Endothelial cell of umbilical vein (primary cell): ENCODE results near the gene TMEM145. TPM values are rescaled to one million over a fixed set of nuclear protein-coding genes. Genes with fewer than 3 reads are reported as not detected.

ENCODE experiments used
- BruUV-seq: library from RNA; stranded (reverse); fragments of 400-500 nt; replicated peaks from 2 replicates; lab custom pipeline; 2021; lab: Mats Ljungman, UMichigan
- CTCF ChIA-PET: fragments of 300-600, 350-600 bp; sonication (Branson Sonifier 250); formaldehyde crosslinking; loops from one replicate; lab custom pipeline; 2021; ENCODE audit warnings: antibody characterized with exemption, inconsistent platforms; lab: Charles Lee
- POLR2A ChIA-PET: fragments of 300-600, 350-600 bp; sonication (Branson Sonifier 250); formaldehyde crosslinking; loops from one replicate; lab custom pipeline; 2021; ENCODE audit warnings: antibody characterized with exemption, inconsistent platforms; lab: Charles Lee
- DNase-seq: peaks from one replicate; pipeline ENCODE4 v3.0.0-alpha.2; 2011; ENCODE audit warnings: low read depth, low spot score
- FAIRE-seq: peaks from 2 replicates; lab custom pipeline; 2011; peaks lifted over from hg19 to GRCh38; lab: Jason Lieb, UNC
- H2AFZ ChIP-seq: 2 replicates; pipeline ENCODE4 v1.6.0; 2012; ENCODE audit warnings: low read depth, low read length, control low read depth, inconsistent platforms
- H3K27ac ChIP-seq: 2 replicates; pipeline ENCODE4 v1.5.1; 2011; ENCODE audit warnings: low read depth, mild to moderate bottlenecking, control low read depth, low read length, moderate library complexity; ENCODE audit not compliant: insufficient read depth
- H3K27me3 ChIP-seq, 2 experiments: 2 replicates each; pipeline versions ENCODE4 v1.6.0 to v1.6.1; 2011; ENCODE audit warnings: low read length in 2 of 2, mixed read lengths in 1 of 2; ENCODE audit not compliant: control insufficient read depth in 2 of 2, insufficient read depth in 2 of 2
- H3K36me3 ChIP-seq, 2 experiments: 2 replicates in 1 of 2; 3 replicates in 1 of 2; pipeline ENCODE4 v1.5.1; 2011; ENCODE audit warnings: low read length in 2 of 2, mild to moderate bottlenecking in 1 of 2, moderate library complexity in 1 of 2; ENCODE audit not compliant: control insufficient read depth in 2 of 2, insufficient read depth in 2 of 2; ENCODE audit errors: extremely low read depth in 1 of 2
- H3K4me1 ChIP-seq: 3 replicates; pipeline ENCODE4 v1.5.1; 2011; ENCODE audit warnings: mild to moderate bottlenecking, low read length; ENCODE audit not compliant: control insufficient read depth, insufficient read depth; ENCODE audit errors: extremely low read depth
- H3K4me2 ChIP-seq: 2 replicates; pipeline ENCODE4 v1.6.1; 2011; ENCODE audit warnings: low read length, control low read depth, mixed read lengths; ENCODE audit not compliant: insufficient read depth
- H3K4me3 ChIP-seq, 3 experiments: fragments of 200-600 bp in 1 of 3; sonication (generic), shearing (Covaris generic) in 1 of 3; replicated peaks in 1 of 3; 2 replicates each; pipeline ENCODE4 v1.5.1; 2011 to 2016; ENCODE audit warnings: control low read depth in 3 of 3, low read length in 3 of 3, mild to moderate bottlenecking in 2 of 3, inconsistent platforms in 1 of 3, low read depth in 1 of 3, moderate library complexity in 1 of 3; ENCODE audit not compliant: insufficient read depth in 1 of 3
- H3K79me2 ChIP-seq: 2 replicates; pipeline ENCODE4 v1.6.0; 2012; ENCODE audit warnings: low read length, inconsistent platforms; ENCODE audit not compliant: control insufficient read depth, insufficient read depth
- H3K9ac ChIP-seq: replicated peaks from 2 replicates; pipeline ENCODE3; 2011; ENCODE audit warnings: low read length, control low read depth; ENCODE audit not compliant: insufficient read depth; ENCODE audit errors: extremely low read depth
- H3K9me1 ChIP-seq: replicated peaks from 3 replicates; pipeline ENCODE4 v1.6.0; 2011; ENCODE audit warnings: mild to moderate bottlenecking, low read length; ENCODE audit not compliant: control insufficient read depth, insufficient read depth; ENCODE audit errors: extremely low read depth
- H3K9me3 ChIP-seq: replicated peaks from 2 replicates; pipeline ENCODE4 v1.5.1; 2012; ENCODE audit warnings: low read length, inconsistent platforms; ENCODE audit not compliant: control insufficient read depth, insufficient read depth
- H4K20me1 ChIP-seq: replicated peaks from 2 replicates; pipeline ENCODE3; 2011; ENCODE audit warnings: mild to moderate bottlenecking, low read length; ENCODE audit not compliant: control insufficient read depth, insufficient read depth; ENCODE audit errors: extremely low read depth
- CTCF ChIP-seq, 2 donors: IDR thresholded peaks; 1 replicate in 1 of 2; 2 replicates in 1 of 2; pipeline ENCODE4 v1.5.1; 2011; ENCODE audit warnings: low read length in 2 of 2, mild to moderate bottlenecking in 2 of 2, moderate library complexity in 2 of 2, control low read depth in 1 of 2, inconsistent platforms in 1 of 2, low read depth in 1 of 2; ENCODE audit not compliant: insufficient read depth in 1 of 2; ENCODE audit errors: extremely low read depth in 1 of 2
- EZH2 ChIP-seq: IDR thresholded peaks from 2 replicates; pipeline ENCODE4 v1.6.1; 2012; ENCODE audit warnings: borderline replicate concordance, low read depth, mild to moderate bottlenecking, moderate library complexity, low read length, inconsistent platforms; ENCODE audit not compliant: severe bottlenecking
- FOS ChIP-seq: IDR thresholded peaks from 2 replicates; pipeline ENCODE4 v1.6.1; 2011; ENCODE audit warnings: mild to moderate bottlenecking, low read length, moderate library complexity, borderline replicate concordance; ENCODE audit not compliant: insufficient read depth
- GATA2 ChIP-seq: IDR thresholded peaks from 2 replicates; pipeline ENCODE4 v1.7.0; 2011; ENCODE audit warnings: low read depth, mild to moderate bottlenecking, moderate library complexity, mixed read lengths, low read length; ENCODE audit not compliant: insufficient read length, insufficient read depth
- JUN ChIP-seq: IDR thresholded peaks from 2 replicates; pipeline ENCODE4 v1.6.1; 2011; ENCODE audit warnings: borderline replicate concordance, low read depth; ENCODE audit not compliant: insufficient read length, insufficient read depth
- MAX ChIP-seq: IDR thresholded peaks from 2 replicates; pipeline ENCODE4 v1.6.1; 2011; ENCODE audit not compliant: insufficient read depth, insufficient read length
- MYC ChIP-seq: IDR thresholded peaks from one replicate; pipeline ENCODE4 v1.6.1; 2011; ENCODE audit warnings: mild to moderate bottlenecking, low read depth, low read length
- POLR2A ChIP-seq: IDR thresholded peaks from 2 replicates; pipeline ENCODE4 v1.6.1; 2012; ENCODE audit warnings: low read depth, mild to moderate bottlenecking, control low read depth, low read length
- POLR2AphosphoS5 ChIP-seq: IDR thresholded peaks from 2 replicates; pipeline ENCODE4 v1.6.1; 2012; ENCODE audit warnings: low read depth, mild to moderate bottlenecking, control low read depth, low read length, moderate library complexity; ENCODE audit not compliant: insufficient read depth
- dilution Hi-C: fragments of 300-500 bp; cut with MboI; formaldehyde crosslinking; loops from one replicate; pipeline ENCODE4 v1.15.0; 2019; ENCODE audit warnings: low sequenced_read_pairs; ENCODE audit not compliant: extremely low pct_ligation_motif_present
- intact Hi-C: fragments of 100-400 bp; cut with micrococcal nuclease; formaldehyde crosslinking; loops from one replicate; pipeline ENCODE4 v1.10.0; 2022
- polyA plus RNA-seq, 4 experiments: library from polyadenylated mRNA; depleted of rRNA in 3 of 4; stranded (reverse) in 3 of 4; unstranded in 1 of 4; fragments of >200 nt; gene quantifications; 2 replicates each; pipeline versions ENCODE4 v1.2.1 to v1.2.3, GENCODE V29; 2011 to 2012; ENCODE audit warnings: missing spikeins in 1 of 4
- total RNA-seq: library from RNA; stranded (reverse); gene quantifications from 2 replicates; pipeline ENCODE4 v1.2.3, GENCODE V29; 2021

TMEM145 gene
- total and polyA plus RNA-seq, 2 donors (not counting 3 experiments of a cell fraction or from before 2014, with no cell fraction given), result not detected

- H3K27me3 ChIP-seq, result no peaks in the 10 kb centered on the region
- TF ChIP-seq POLR2AphosphoS5 (no peak), MYC (no peak), FOS (no peak), CTCF (IDR thresholded peaks at IDR 0.05; ENCODE audit: extremely low read depth in 1 of 2, insufficient read depth in 1 of 2, low read depth in 1 of 2, low read length in 2 of 2) (no peak), EZH2 (no peak), POLR2A (no peak), JUN (no peak), MAX (no peak), GATA2 (no peak)
- intact Hi-C loops, result no loop called here
- no peak overlapping the region for H3K27ac ChIP-seq
- no peaks in the 10 kb centered on the region for H3K79me2 ChIP-seq
- dilution Hi-C loops, result no loop called here
- peaks cover 0 to 8% of the 10 kb centered on the region in 2 experiments for H3K36me3 ChIP-seq
- H3K9me1 ChIP-seq, result no peaks in the 10 kb centered on the region
- H3K9ac ChIP-seq, result no peak overlapping the region
- BruUV-seq, result no TSS peak
- H3K9me3 ChIP-seq, result no peaks in the 10 kb centered on the region
- no peaks in the 10 kb centered on the region for H3K4me1 ChIP-seq
- DNase-seq (no peak), FAIRE-seq (no peak)
- H2AFZ ChIP-seq, result no peak overlapping the region
- CTCF ChIA-PET, result no interaction called here
- H4K20me1 ChIP-seq, result no peaks in the 10 kb centered on the region
- POLR2A ChIA-PET, result no interaction called here
- H3K4me3 ChIP-seq, result no peak overlapping the region
- no peak overlapping the region for H3K4me2 ChIP-seq
Observed at GRCh38 chr19:42344336-42344893, 31.3 kb downstream of the TMEM145 start.
